ENCODE results near the gene ANXA9. TPM values are rescaled to one million over a fixed set of nuclear protein-coding genes. Genes with fewer than 3 reads are reported as not detected.

Gene ANXA9
- total RNA-seq, 2 donors from 2014 or later: not detected

DNA sequence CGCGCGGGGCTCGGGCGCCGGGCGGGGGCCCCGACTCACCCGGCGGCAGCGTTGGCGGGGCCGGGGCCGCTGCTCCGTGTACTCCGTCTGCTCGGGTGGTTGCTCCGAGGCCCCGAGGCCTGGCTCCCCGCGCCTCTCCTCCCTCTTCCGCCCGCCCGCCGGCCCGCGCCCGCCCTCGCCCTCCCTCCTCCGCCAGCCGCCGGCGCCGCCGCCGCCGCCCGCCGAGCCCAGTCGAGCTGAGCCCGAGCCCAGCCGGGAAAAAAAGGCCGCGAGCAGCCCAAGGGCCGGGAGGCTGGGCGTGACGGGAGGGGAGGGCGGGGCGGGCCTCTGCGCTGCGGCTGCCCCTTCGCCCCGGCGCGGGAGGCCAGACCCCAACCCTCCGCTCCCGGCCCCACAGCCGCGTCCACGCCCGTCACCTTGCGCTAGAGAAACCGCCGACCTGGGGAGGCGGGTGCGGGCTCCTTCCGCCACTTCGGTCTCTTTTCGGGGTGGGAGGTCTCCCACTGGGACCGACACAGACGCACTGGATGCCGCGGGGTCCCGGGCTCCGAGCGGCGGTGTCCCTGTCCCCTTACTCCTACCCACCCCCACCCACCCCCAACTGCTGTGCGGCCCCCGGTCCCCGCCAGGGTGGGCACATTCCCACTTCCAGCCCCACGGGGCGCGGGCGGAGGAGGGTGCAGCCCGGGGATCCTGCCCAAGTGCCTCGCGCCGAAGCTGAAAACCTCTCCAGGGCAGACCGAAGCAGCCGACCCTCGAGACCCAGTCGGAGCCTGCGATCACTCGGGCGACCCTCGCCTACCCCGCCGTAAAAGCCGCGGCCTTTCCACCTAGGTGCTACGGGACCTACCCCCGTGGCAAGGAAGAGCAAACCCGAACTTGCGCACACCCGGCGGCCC is 7.3 kb upstream of the ANXA9 start, which contains the start of gene CERS2:
TSS of gene CERS2 (minus strand) at position 256 of the 899 bp plus-strand sequence. CDS start 5,745 bp downstream, outside the sequence.
- Histone ChIP-seq H3K4me3 (peak within 1 kb of the TSS; percentile 89), H3K27me3 (replicated peaks; ENCODE audit: insufficient read depth) (no peaks in the 10 kb centered on the region), H3K36me3 (no peaks in the 10 kb centered on the region), H3K4me1 (ENCODE audit: control insufficient read depth in 1 of 2, low read depth in 2 of 2) (peaks cover 41 to 79% of the 10 kb centered on the region in 2 donors), H3K9me3 (no peaks in the 10 kb centered on the region), H3K27ac (peak within 1 kb of the TSS; percentile 92 to 94)
- no peak for DNase-seq (ENCODE audit: low spot score)
- ATAC-seq (ENCODE audit: insufficient number of reproducible peaks, low FRiP score, low read depth): peak; percentile 24
- TF ChIP-seq CTCF (IDR thresholded peaks at IDR 0.05): no peak

- no peaks in the 10 kb centered on the region for H3K9me3 ChIP-seq
- H3K4me3 ChIP-seq: no peak overlapping the region
- no peaks in the 10 kb centered on the region for H3K36me3 ChIP-seq
- DNase-seq (ENCODE audit: low spot score): no peak
- TF ChIP-seq CTCF (IDR thresholded peaks at IDR 0.05): no peak
- no peak for ATAC-seq (ENCODE audit: insufficient number of reproducible peaks, low FRiP score, low read depth)
- H3K27ac ChIP-seq: peak overlapping the region; percentile 85 to 92
- peaks cover 30 to 65% of the 10 kb centered on the region in 2 donors for H3K4me1 ChIP-seq (ENCODE audit: control insufficient read depth in 1 of 2, low read depth in 2 of 2)
- H3K27me3 ChIP-seq (replicated peaks; ENCODE audit: insufficient read depth): no peaks in the 10 kb centered on the region
Measured at GRCh38 chr1:150976401-150976821, 5.7 kb upstream of the ANXA9 start.

DNA sequence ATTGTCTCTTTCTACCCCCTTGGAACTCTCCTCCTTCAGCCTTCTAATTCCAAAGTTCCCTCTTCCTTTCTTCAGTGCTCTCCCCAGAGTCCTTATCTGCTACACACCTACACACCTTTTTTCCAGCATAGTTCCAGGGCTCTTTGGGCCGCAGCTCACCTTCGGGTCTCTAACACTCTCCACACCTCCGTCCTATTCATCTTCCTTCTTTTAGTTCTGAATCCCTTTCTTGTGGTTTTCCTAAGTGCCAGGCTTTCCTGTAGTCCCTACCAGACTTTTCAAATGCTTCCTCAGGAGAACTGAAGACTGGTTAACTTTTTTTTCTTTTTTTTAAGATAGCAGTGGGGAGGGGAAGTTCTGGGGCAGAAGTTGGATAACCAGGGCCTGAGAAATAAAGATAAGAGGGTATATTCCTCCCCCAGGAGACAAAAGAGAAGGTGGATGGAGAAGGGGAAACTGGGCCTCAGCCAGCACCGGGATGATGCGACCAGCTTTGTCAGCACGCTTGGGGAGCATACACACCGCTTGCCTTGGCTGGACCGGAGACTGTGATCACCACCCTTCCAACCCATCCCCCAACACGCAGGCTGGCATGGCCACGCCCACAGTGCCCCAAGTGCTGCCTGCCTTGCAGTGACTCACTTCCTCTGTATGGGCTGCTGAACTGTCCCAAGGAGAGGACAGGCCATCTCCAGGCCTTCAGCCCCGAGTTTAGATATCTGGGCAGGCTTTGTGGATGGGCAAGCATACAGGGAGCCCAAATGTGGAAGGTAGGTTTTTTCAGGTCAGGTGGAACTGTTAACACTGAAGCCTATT is 5.0 kb upstream of the ANXA9 start:
- Histone ChIP-seq H3K27me3 (replicated peaks; ENCODE audit: insufficient read depth) (no peaks in the 10 kb centered on the region), H3K27ac (peak overlapping the region; percentile 85 to 92), H3K4me3 (peak overlapping the region; percentile 15), H3K36me3 (no peaks in the 10 kb centered on the region), H3K4me1 (ENCODE audit: control insufficient read depth in 1 of 2, low read depth in 2 of 2) (peaks cover 23 to 58% of the 10 kb centered on the region in 2 donors), H3K9me3 (no peaks in the 10 kb centered on the region)
- DNase-seq (ENCODE audit: low spot score): peak; percentile 77
- no peak for TF ChIP-seq CTCF (IDR thresholded peaks at IDR 0.05)
- ATAC-seq (ENCODE audit: insufficient number of reproducible peaks, low FRiP score, low read depth): peak; percentile 72

- Histone ChIP-seq H3K4me3 (peak overlapping the region; percentile 58), H3K4me1 (ENCODE audit: control insufficient read depth in 1 of 2, low read depth in 2 of 2) (peaks cover 16 to 43% of the 10 kb centered on the region in 2 donors), H3K27ac (peak overlapping the region; percentile 85 to 92), H3K9me3 (no peaks in the 10 kb centered on the region), H3K27me3 (replicated peaks; ENCODE audit: insufficient read depth) (no peaks in the 10 kb centered on the region), H3K36me3 (no peaks in the 10 kb centered on the region)
- peak; percentile 100 for TF ChIP-seq CTCF (IDR thresholded peaks at IDR 0.05)
- ATAC-seq (ENCODE audit: insufficient number of reproducible peaks, low FRiP score, low read depth) (no peak), DNase-seq (ENCODE audit: low spot score) (peak; percentile 86)
Measured at GRCh38 chr1:150979092-150980056, 2.7 kb upstream of the ANXA9 start.
